ENCODE measurements around the gene ITGBL1.

GRCh38 chr13:101746513-101746912 lies 294.0 kb downstream of the ITGBL1 start:
- TF ChIP-seq CTCF (IDR thresholded peaks at IDR 0.05) (no peak), POLR2A (IDR thresholded peaks at IDR 0.05) (no peak)
